Heart right ventricle (tissue), 16 donors: ENCODE measurements around the gene NRN1L. TPM values are rescaled to one million over a fixed set of nuclear protein-coding genes. Genes with fewer than 3 reads are reported as not detected.
A peak's percentile ranks its signal among the peaks of the same experiment; 100 is the strongest.

Source experiments
- ATAC-seq, 8 donors: fragments of 200-7000 bp; cut with Tn5 transposase; one replicate each; pipeline ENCODE4 v1.9.1; 2020; ENCODE audit warnings: mild to moderate bottlenecking in 8 of 8, moderate library complexity in 8 of 8, moderate number of reproducible peaks in 1 of 8
- DNase-seq, 2 donors: peaks; one replicate each; pipeline ENCODE4 v3.0.0-alpha.2; 2020
- H3K27ac ChIP-seq, 10 donors: fragments of 200-600 bp; sonication (generic) in 2 of 10; one replicate each; pipeline versions ENCODE4 v1.5.0 to v1.8.0; 2020 to 2022; ENCODE audit warnings: mild to moderate bottlenecking in 3 of 10
- H3K27me3 ChIP-seq, 7 donors: fragments of 200-600 bp; one replicate each; pipeline ENCODE4 v1.8.0; 2021 to 2022; ENCODE audit warnings: mild to moderate bottlenecking in 2 of 7
- H3K36me3 ChIP-seq, 9 donors: fragments of 200-600 bp; sonication (generic) in 1 of 9; one replicate each; pipeline versions ENCODE4 v1.5.0 to v1.8.0; 2020 to 2022; ENCODE audit warnings: mild to moderate bottlenecking in 2 of 9
- H3K4me1 ChIP-seq, 9 donors: fragments of 200-600 bp; sonication (generic) in 1 of 9; one replicate each; pipeline versions ENCODE4 v1.5.0 to v1.8.0; 2020 to 2022; ENCODE audit warnings: mild to moderate bottlenecking in 4 of 9
- H3K4me3 ChIP-seq, 10 donors: fragments of 200-600 bp; sonication (generic) in 2 of 10; one replicate each; pipeline versions ENCODE4 v1.5.0 to v1.8.0; 2020 to 2022; ENCODE audit warnings: mild to moderate bottlenecking in 7 of 10, moderate library complexity in 2 of 10
- H3K9me3 ChIP-seq, 11 donors: fragments of 200-600 bp in 10 of 11; sonication (generic) in 2 of 11; one replicate each; pipeline versions ENCODE4 v1.5.0 to v1.8.0; 2013 to 2022; ENCODE audit warnings: mild to moderate bottlenecking in 2 of 11, control low read depth in 1 of 11, moderate library complexity in 1 of 11
- WGBS, 2 donors: extraction: QIAGEN DNeasy Blood & Tissue Kit; methylation state at CpG; one replicate each; pipeline ENCODE4 v1.1.7; 2013; ENCODE audit warnings: inconsistent platforms in 1 of 2; 5-methylcytosine and 5-hydroxymethylcytosine counted together
- intact Hi-C, 10 donors: fragments of 100-400 bp; cut with DNase I; formaldehyde crosslinking; loops; one replicate each; pipeline versions ENCODE4 v1.11.1 to v1.14.2; 2022
- polyA plus RNA-seq, 2 donors: library from polyadenylated mRNA; stranded (reverse); fragments of 200-250 nt; gene quantifications; one replicate each; pipeline ENCODE4 v1.2.3, GENCODE V29; 2013
- total RNA-seq, 10 donors: library from RNA; stranded (reverse); fragmentation: NEBNext Ultra II Directional in 3 of 10; extraction: Animal tissue kit (Norgen Biotek cat#: 25700) in 3 of 10; gene quantifications; one replicate each; pipeline versions ENCODE4 v1.2.1 to v1.2.4, GENCODE V29; 2021 to 2023
- TF ChIP-seq, protein P1 (sequence below), 9 donors: fragments of 200-600 bp; sonication (generic) in 2 of 9; IDR thresholded peaks; one replicate each; pipeline versions ENCODE4 v1.5.0 to v1.8.0; 2021 to 2022; ENCODE audit warnings: antibody characterized with exemption in 9 of 9, mild to moderate bottlenecking in 5 of 9, moderate library complexity in 1 of 9
- donor health status: Arrhythmogenic right ventricular cardiomyopathy.
- donor health status: ischemic (EF 13 %, LVEDD 7.1; RV severe dilation, severe dysfunction).
- donor health status: healthy with polysubstance abuse.
- donor health status: DM: no; HTN: yes; CAD: no.
- donor health status: DM: no; HTN: no; CAD: no.
- donor health status: ischemic (EF 25% LVEDD 6.9; RV normal size, moderate dysfunction).
- donor health status: ischemic (EF 25% LVEDD 5.7; RV mildly dilated, moderate dysfunction).
- donor health status: healthy.
- donor health status: DM: yes; HTN: yes; CAD: no.
- donor health status: Ischemic cardiomyopathy.
- donor health status: ischemic (EF 35%, LVEDD 5.7; RV mildly dilated, moderate dysfunction).
- donor health status: nonischemic (EF 11% LVEDD 7.7; RV severe dilation, severe dysfunction).
- donor health status: DM: yes; HTN: yes; CAD: no.
- donor health status: PGD.
- donor health status: ischemic (EF 29% LVEDD 5.4; RV normal size, mild dysfunction).
- donor health status: nonischemic (EF 23%, LVEDD 6.1; RV moderate dilation, normal function).

Gene NRN1L
- total and polyA plus RNA-seq, 12 donors = 1.1 to 4.0 (median 1.7) TPM; not detected in 4

- Histone ChIP-seq H3K9me3 (no peaks in the 10 kb centered on the region), H3K36me3 (no peaks in the 10 kb centered on the region), H3K4me1 (peaks cover 13 to 55% (median 52%) of the 10 kb centered on the region in 9 donors), H3K27me3 (no peaks in the 10 kb centered on the region), H3K4me3 (peak within 1 kb of the TSS; percentile 72 to 100 (median 96)), H3K27ac (peak within 1 kb of the TSS; percentile 87 to 99 (median 97))
- intact Hi-C loops = loop anchor here in 1 of 10 donors (5.0 kb wide), 1 partner anchor 51 kb away; the partner anchor contains the start of gene THAP11
- DNase-seq = peak; percentile 97 to 98
- 0% methylated on average over 86 to 90 of the region's 90 CpGs for WGBS, 2 donors
- ATAC-seq = peak; percentile 96 to 99 (median 99)
- TF ChIP-seq, protein P1, sequence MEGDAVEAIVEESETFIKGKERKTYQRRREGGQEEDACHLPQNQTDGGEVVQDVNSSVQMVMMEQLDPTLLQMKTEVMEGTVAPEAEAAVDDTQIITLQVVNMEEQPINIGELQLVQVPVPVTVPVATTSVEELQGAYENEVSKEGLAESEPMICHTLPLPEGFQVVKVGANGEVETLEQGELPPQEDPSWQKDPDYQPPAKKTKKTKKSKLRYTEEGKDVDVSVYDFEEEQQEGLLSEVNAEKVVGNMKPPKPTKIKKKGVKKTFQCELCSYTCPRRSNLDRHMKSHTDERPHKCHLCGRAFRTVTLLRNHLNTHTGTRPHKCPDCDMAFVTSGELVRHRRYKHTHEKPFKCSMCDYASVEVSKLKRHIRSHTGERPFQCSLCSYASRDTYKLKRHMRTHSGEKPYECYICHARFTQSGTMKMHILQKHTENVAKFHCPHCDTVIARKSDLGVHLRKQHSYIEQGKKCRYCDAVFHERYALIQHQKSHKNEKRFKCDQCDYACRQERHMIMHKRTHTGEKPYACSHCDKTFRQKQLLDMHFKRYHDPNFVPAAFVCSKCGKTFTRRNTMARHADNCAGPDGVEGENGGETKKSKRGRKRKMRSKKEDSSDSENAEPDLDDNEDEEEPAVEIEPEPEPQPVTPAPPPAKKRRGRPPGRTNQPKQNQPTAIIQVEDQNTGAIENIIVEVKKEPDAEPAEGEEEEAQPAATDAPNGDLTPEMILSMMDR (IDR thresholded peaks at IDR 0.05) = no peak
These were observed 8.4 kb downstream of the NRN1L start, which contains the start of gene PSKH1 for GRCh38 chr16:67892899-67893742. PSKH1 (plus strand) TSS chr16:67893254; CDS start chr16:67908750, 15,496 bp downstream.

DNA sequence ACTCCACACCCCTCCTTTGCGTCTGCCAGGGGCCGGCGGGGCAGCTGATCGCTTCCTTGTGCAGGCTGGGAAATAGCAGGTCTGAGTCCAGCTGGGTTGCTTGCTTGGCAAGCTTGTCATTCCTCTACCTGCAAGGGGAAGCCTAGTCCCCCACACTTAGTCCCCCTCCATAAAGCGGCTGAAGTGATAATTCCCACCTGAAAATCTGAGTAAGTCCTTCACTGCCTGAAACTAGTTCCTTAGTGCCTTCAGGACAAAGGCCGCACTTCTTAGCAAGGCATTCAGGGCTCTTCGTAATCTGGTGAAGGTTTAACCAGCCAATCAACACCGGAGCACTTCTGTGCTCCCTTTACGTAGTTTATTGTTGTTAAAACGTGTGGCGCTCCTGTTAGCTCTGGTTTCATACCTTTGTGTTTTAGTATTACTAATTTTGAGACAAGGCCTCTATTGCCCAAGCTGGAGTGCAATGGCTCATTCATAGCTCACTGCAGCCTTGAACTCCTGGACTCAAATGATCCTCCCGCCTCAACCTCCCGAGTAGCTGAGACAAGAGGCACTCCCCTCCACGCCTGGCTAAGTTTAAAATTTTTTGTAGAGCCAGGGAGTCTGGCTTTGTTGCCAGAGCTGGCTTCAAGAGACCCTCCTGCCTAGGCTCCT, 9.2 kb downstream of the NRN1L start:
- Histone ChIP-seq H3K27me3 (no peaks in the 10 kb centered on the region), H3K4me1 (peaks cover 13 to 60% (median 53%) of the 10 kb centered on the region in 9 donors), H3K4me3 (peak overlapping the region; percentile 72 to 100 (median 96)), H3K36me3 (no peaks in the 10 kb centered on the region), H3K9me3 (no peaks in the 10 kb centered on the region), H3K27ac (peak overlapping the region; percentile 87 to 99 (median 97))
- WGBS, 2 donors = 19 to 20% methylated on average over 14 of the region's 14 CpGs
- DNase-seq (no peak), ATAC-seq (no peak)
- intact Hi-C loops = loop anchor here in 1 of 10 donors (5.0 kb wide), 1 partner anchor 52 kb away; the partner anchor contains the start of gene THAP11
- TF ChIP-seq, protein P1 (IDR thresholded peaks at IDR 0.05) = no peak

- Histone ChIP-seq H3K9me3 (no peaks in the 10 kb centered on the region), H3K4me3 (no peak overlapping the region), H3K27ac (peak overlapping the region in 7 of 10 donors; percentile 10 to 55 (median 46)), H3K27me3 (no peaks in the 10 kb centered on the region), H3K4me1 (peaks cover 13 to 59% (median 50%) of the 10 kb centered on the region in 9 donors), H3K36me3 (peaks cover 0 to 13% (median 0%) of the 10 kb centered on the region in 9 donors)
- intact Hi-C loops = no loop called here
- ATAC-seq (peak in 3 of 8 donors; percentile 6 to 33 (median 22)), DNase-seq (peak in 1 of 2 donors; percentile 42)
- TF ChIP-seq, protein P1 (IDR thresholded peaks at IDR 0.05) = no peak
- 75 to 79% methylated on average over 3 of the region's 3 CpGs for WGBS, 2 donors
These were observed 12.5 kb downstream of the NRN1L start for GRCh38 chr16:67897231-67897630.

DNA sequence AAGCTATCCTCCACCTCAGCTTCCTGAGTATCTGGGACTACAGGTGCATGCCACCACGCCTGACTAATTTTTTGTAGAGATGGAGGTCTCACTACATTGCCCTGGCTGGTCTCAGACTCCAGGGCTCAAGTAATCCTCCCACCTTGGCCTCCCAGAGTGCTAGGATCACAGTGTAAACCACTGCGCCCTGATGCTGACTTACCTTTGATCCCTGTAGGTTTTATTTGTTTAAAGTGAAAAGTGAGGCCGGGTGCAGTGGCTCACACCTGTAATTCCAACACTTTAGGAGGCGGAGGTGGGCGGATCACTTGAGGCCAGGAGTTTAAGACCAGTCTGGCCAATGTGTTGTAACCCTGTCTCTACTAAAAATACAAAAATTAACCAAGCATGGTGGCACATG, 17.0 kb downstream of the NRN1L start:
- no peak overlapping the region for H3K4me3 ChIP-seq
- no peaks in the 10 kb centered on the region for H3K27me3 ChIP-seq
- peaks cover 0 to 46% (median 5%) of the 10 kb centered on the region in 9 donors for H3K36me3 ChIP-seq
- 95 to 97% methylated on average over 5 of the region's 5 CpGs for WGBS, 2 donors
- H3K4me1 ChIP-seq = peaks cover 4 to 34% (median 19%) of the 10 kb centered on the region in 9 donors
- H3K27ac ChIP-seq = no peak overlapping the region
- no peak for DNase-seq
- intact Hi-C loops = no loop called here
- H3K9me3 ChIP-seq = no peaks in the 10 kb centered on the region
- ATAC-seq = no peak
- TF ChIP-seq, protein P1 (IDR thresholded peaks at IDR 0.05) = no peak
